ENCODE results near the gene GXYLT1. TPM values are rescaled to one million over a fixed set of nuclear protein-coding genes. Genes with fewer than 3 reads are reported as not detected.

Gene GXYLT1
- total and polyA plus RNA-seq, 2 of the 13 experiments (the other 11 are each of a cell fraction or from before 2014, with no cell fraction given), result 7.8 to 17.0 TPM

DNA sequence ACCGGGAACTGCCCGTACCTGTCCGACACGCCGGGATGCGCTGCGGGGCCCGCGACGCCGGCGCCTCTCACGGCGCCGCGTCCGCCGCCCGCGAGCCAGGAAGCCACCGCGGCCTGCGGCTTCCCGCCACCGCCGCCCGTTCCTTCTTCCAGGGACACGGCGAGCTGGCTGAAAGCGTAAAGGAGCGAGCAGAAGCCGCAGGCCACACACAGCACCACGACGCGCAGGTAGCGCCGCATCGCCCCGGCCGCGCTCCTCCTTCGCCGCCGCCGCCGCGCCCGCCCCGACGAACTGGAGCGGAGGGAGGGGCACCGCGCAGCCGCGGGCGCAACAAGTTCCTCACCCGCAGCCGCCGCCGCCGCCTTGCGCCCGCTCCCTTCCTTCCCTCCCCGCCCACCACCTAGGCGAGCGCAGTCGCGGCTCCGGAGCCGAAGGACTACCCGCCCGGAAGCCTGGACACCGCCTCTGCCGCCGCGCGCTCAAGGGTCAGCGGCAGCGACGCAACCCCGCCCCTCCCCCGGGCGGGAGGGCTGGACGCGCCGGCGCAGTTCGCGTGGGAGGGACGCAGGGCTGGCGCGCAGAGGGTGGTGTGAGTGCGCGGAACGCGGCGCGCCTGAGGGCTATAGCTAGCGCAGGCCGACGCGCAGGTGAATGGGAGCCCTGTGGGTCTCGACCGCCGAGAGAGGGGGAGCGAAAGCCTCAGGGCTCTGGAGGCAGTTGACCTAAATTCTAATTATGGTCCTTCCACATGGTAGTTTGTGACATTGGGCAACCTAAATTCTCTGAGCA is at the start of gene GXYLT1 (continued):
- TF ChIP-seq, protein P1, sequence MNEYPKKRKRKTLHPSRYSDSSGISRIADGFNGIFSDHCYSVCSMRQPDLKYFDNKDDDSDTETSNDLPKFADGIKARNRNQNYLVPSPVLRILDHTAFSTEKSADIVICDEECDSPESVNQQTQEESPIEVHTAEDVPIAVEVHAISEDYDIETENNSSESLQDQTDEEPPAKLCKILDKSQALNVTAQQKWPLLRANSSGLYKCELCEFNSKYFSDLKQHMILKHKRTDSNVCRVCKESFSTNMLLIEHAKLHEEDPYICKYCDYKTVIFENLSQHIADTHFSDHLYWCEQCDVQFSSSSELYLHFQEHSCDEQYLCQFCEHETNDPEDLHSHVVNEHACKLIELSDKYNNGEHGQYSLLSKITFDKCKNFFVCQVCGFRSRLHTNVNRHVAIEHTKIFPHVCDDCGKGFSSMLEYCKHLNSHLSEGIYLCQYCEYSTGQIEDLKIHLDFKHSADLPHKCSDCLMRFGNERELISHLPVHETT (CRISPR knock-in tag; conservative IDR thresholded peaks at IDR 0.05), result peak; percentile 83
- TF ChIP-seq, protein P2, sequence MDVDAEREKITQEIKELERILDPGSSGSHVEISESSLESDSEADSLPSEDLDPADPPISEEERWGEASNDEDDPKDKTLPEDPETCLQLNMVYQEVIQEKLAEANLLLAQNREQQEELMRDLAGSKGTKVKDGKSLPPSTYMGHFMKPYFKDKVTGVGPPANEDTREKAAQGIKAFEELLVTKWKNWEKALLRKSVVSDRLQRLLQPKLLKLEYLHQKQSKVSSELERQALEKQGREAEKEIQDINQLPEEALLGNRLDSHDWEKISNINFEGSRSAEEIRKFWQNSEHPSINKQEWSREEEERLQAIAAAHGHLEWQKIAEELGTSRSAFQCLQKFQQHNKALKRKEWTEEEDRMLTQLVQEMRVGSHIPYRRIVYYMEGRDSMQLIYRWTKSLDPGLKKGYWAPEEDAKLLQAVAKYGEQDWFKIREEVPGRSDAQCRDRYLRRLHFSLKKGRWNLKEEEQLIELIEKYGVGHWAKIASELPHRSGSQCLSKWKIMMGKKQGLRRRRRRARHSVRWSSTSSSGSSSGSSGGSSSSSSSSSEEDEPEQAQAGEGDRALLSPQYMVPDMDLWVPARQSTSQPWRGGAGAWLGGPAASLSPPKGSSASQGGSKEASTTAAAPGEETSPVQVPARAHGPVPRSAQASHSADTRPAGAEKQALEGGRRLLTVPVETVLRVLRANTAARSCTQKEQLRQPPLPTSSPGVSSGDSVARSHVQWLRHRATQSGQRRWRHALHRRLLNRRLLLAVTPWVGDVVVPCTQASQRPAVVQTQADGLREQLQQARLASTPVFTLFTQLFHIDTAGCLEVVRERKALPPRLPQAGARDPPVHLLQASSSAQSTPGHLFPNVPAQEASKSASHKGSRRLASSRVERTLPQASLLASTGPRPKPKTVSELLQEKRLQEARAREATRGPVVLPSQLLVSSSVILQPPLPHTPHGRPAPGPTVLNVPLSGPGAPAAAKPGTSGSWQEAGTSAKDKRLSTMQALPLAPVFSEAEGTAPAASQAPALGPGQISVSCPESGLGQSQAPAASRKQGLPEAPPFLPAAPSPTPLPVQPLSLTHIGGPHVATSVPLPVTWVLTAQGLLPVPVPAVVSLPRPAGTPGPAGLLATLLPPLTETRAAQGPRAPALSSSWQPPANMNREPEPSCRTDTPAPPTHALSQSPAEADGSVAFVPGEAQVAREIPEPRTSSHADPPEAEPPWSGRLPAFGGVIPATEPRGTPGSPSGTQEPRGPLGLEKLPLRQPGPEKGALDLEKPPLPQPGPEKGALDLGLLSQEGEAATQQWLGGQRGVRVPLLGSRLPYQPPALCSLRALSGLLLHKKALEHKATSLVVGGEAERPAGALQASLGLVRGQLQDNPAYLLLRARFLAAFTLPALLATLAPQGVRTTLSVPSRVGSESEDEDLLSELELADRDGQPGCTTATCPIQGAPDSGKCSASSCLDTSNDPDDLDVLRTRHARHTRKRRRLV (CRISPR knock-in tag; IDR thresholded peaks at IDR 0.05), result no peak
- no peak for TF ChIP-seq FOXA1 (IDR thresholded peaks at IDR 0.05)
- TF ChIP-seq FOXA1 (CRISPR knock-in tag; IDR thresholded peaks at IDR 0.05), result peak; percentile 49
- peak; percentile 86 for TF ChIP-seq NR2C2 (CRISPR knock-in tag; IDR thresholded peaks at IDR 0.05; ENCODE audit: borderline replicate concordance)
- TF ChIP-seq, protein P3, sequence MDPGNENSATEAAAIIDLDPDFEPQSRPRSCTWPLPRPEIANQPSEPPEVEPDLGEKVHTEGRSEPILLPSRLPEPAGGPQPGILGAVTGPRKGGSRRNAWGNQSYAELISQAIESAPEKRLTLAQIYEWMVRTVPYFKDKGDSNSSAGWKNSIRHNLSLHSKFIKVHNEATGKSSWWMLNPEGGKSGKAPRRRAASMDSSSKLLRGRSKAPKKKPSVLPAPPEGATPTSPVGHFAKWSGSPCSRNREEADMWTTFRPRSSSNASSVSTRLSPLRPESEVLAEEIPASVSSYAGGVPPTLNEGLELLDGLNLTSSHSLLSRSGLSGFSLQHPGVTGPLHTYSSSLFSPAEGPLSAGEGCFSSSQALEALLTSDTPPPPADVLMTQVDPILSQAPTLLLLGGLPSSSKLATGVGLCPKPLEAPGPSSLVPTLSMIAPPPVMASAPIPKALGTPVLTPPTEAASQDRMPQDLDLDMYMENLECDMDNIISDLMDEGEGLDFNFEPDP (CRISPR knock-in tag; conservative IDR thresholded peaks at IDR 0.05), result no peak
- TF ChIP-seq ATRX (CRISPR knock-in tag; IDR thresholded peaks at IDR 0.05; ENCODE audit: borderline replicate concordance), result no peak
- TF ChIP-seq, protein P4, sequence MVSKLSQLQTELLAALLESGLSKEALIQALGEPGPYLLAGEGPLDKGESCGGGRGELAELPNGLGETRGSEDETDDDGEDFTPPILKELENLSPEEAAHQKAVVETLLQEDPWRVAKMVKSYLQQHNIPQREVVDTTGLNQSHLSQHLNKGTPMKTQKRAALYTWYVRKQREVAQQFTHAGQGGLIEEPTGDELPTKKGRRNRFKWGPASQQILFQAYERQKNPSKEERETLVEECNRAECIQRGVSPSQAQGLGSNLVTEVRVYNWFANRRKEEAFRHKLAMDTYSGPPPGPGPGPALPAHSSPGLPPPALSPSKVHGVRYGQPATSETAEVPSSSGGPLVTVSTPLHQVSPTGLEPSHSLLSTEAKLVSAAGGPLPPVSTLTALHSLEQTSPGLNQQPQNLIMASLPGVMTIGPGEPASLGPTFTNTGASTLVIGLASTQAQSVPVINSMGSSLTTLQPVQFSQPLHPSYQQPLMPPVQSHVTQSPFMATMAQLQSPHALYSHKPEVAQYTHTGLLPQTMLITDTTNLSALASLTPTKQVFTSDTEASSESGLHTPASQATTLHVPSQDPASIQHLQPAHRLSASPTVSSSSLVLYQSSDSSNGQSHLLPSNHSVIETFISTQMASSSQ (IDR thresholded peaks at IDR 0.05; ENCODE audit: low read depth), result no peak; the same call in 1 of the 2 replicates
- TF ChIP-seq, protein P4 (CRISPR knock-in tag; IDR thresholded peaks at IDR 0.05; ENCODE audit: borderline replicate concordance), result peak; percentile 73; the same call in 1 of the 2 replicates
- TF ChIP-seq, protein P5, sequence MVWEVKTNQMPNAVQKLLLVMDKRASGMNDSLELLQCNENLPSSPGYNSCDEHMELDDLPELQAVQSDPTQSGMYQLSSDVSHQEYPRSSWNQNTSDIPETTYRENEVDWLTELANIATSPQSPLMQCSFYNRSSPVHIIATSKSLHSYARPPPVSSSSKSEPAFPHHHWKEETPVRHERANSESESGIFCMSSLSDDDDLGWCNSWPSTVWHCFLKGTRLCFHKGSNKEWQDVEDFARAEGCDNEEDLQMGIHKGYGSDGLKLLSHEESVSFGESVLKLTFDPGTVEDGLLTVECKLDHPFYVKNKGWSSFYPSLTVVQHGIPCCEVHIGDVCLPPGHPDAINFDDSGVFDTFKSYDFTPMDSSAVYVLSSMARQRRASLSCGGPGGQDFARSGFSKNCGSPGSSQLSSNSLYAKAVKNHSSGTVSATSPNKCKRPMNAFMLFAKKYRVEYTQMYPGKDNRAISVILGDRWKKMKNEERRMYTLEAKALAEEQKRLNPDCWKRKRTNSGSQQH (CRISPR knock-in tag; IDR thresholded peaks at IDR 0.05; ENCODE audit: low read depth), result no peak; the same call in 1 of the 2 replicates
- TF ChIP-seq ARNTL (CRISPR knock-in tag; IDR thresholded peaks at IDR 0.05), result peak; percentile 65; the same call in 1 of the 2 replicates
- TF ChIP-seq KAT7 (CRISPR knock-in tag; IDR thresholded peaks at IDR 0.05; ENCODE audit: borderline replicate concordance), result peak; percentile 87; the same call in 1 of the 2 replicates
- TF ChIP-seq, protein P6, sequence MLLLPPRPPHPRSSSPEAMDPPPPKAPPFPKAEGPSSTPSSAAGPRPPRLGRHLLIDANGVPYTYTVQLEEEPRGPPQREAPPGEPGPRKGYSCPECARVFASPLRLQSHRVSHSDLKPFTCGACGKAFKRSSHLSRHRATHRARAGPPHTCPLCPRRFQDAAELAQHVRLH (CRISPR knock-in tag; IDR thresholded peaks at IDR 0.05; ENCODE audit: borderline replicate concordance, low read depth), result peak; percentile 90; the same call in 1 of the 2 replicates
- TF ChIP-seq ZNF788 (CRISPR knock-in tag; IDR thresholded peaks at IDR 0.05; ENCODE audit: borderline replicate concordance), result peak; percentile 89; the same call in 1 of the 2 replicates

Measured in HepG2 (cell line).